Measurements from ENCODE around the gene LRP11.
A peak's percentile ranks its signal among the peaks of the same experiment; 100 is the strongest.
"Not testable (repeated sequence)": the region's sequence is repeated elsewhere in the genome, so short reads cannot be mapped to it uniquely, and the experiment has no call there.

Gene LRP11

GRCh38 chr6:149863698-149864577 is at the start of gene LRP11:
TSS of gene LRP11 (minus strand) at chr6:149864359. CDS start at chr6:149864020, 339 bp downstream.
- Histone ChIP-seq H3K27ac (ENCODE audit: low read depth, low read length, poor library complexity, severe bottlenecking) (no peak within 1 kb of the TSS), H3K9ac (ENCODE audit: low read length) (peak within 1 kb of the TSS; percentile 26; the same call in 1 of the 2 replicates)

GRCh38 chr6:149913540-149914240 is 49.5 kb upstream of the LRP11 start:
- TF ChIP-seq EZH2 (IDR thresholded peaks at IDR 0.05; ENCODE audit: borderline replicate concordance, low read length) (no peak), CTCF (IDR thresholded peaks at IDR 0.05; ENCODE audit: low read length) (no peak)
- Histone ChIP-seq H3K27me3 (ENCODE audit: insufficient read depth, low read length) (no peaks in the 10 kb centered on the region; the same call in 1 of the 2 replicates), H3K9me3 (ENCODE audit: low read length) (no peaks in the 10 kb centered on the region), H3F3A (ENCODE audit: insufficient read depth, low read length) (no peaks in the 10 kb centered on the region), H4K20me1 (ENCODE audit: insufficient read depth, low read length) (no peaks in the 10 kb centered on the region), H3K4me2 (ENCODE audit: low read length) (no peak overlapping the region), H3K27ac (ENCODE audit: low read depth, low read length, poor library complexity, severe bottlenecking) (no peak overlapping the region), H3K4me1 (ENCODE audit: insufficient read depth, low read length, severe bottlenecking) (no peaks in the 10 kb centered on the region), H3K9me2 (ENCODE audit: low read depth, low read length) (no peaks in the 10 kb centered on the region), H3K9ac (ENCODE audit: low read length) (no peak overlapping the region), H2AFZ (ENCODE audit: low read length) (no peak overlapping the region), H3K79me2 (ENCODE audit: insufficient read depth, low read length) (no peaks in the 10 kb centered on the region), H3K4me3 (ENCODE audit: low read depth, low read length, poor library complexity, severe bottlenecking) (no peak overlapping the region), H3K36me3 (ENCODE audit: insufficient read depth, low read length) (no peaks in the 10 kb centered on the region)

More at GRCh38 chr6:149863698-149864577, at the start of gene LRP11:
- Histone ChIP-seq H3K79me2 (ENCODE audit: insufficient read depth, low read length) (no peaks in the 10 kb centered on the region), H2AFZ (ENCODE audit: low read length) (no peak within 1 kb of the TSS), H3K4me3 (ENCODE audit: low read depth, low read length, poor library complexity, severe bottlenecking) (peak within 1 kb of the TSS; percentile 64), H3F3A (ENCODE audit: insufficient read depth, low read length) (no peaks in the 10 kb centered on the region), H3K27me3 (ENCODE audit: insufficient read depth, low read length) (0 out of 2 replicates have a peak, but pooled peaks cover 5% of the 10 kb centered on the region), H4K20me1 (ENCODE audit: insufficient read depth, low read length) (no peaks in the 10 kb centered on the region), H3K36me3 (ENCODE audit: insufficient read depth, low read length) (no peaks in the 10 kb centered on the region), H3K4me2 (ENCODE audit: low read length) (peak within 1 kb of the TSS; percentile 74), H3K9me2 (ENCODE audit: low read depth, low read length) (no peaks in the 10 kb centered on the region), H3K4me1 (ENCODE audit: insufficient read depth, low read length, severe bottlenecking) (peaks cover 11% of the 10 kb centered on the region), H3K9me3 (ENCODE audit: low read length) (no peaks in the 10 kb centered on the region)
- TF ChIP-seq CTCF (IDR thresholded peaks at IDR 0.05; ENCODE audit: low read length): no peak
- TF ChIP-seq EZH2 (IDR thresholded peaks at IDR 0.05; ENCODE audit: borderline replicate concordance, low read length): no peak

GRCh38 chr6:149913085-149913484 is 48.9 kb upstream of the LRP11 start:
- no peak overlapping the region for H3K4me3 ChIP-seq (ENCODE audit: low read depth, low read length, poor library complexity, severe bottlenecking)
- H3F3A ChIP-seq (ENCODE audit: insufficient read depth, low read length): no peaks in the 10 kb centered on the region
- no peaks in the 10 kb centered on the region for H4K20me1 ChIP-seq (ENCODE audit: insufficient read depth, low read length)
- H3K4me1 ChIP-seq (ENCODE audit: insufficient read depth, low read length, severe bottlenecking): no peaks in the 10 kb centered on the region
- no peak overlapping the region for H2AFZ ChIP-seq (ENCODE audit: low read length)
- no peak overlapping the region for H3K4me2 ChIP-seq (ENCODE audit: low read length)
- H3K9me2 ChIP-seq (ENCODE audit: low read depth, low read length): no peaks in the 10 kb centered on the region
- H3K79me2 ChIP-seq (ENCODE audit: insufficient read depth, low read length): no peaks in the 10 kb centered on the region
- no peaks in the 10 kb centered on the region for H3K9me3 ChIP-seq (ENCODE audit: low read length)
- H3K36me3 ChIP-seq (ENCODE audit: insufficient read depth, low read length): no peaks in the 10 kb centered on the region
- no peak for TF ChIP-seq CTCF (IDR thresholded peaks at IDR 0.05; ENCODE audit: low read length)
- TF ChIP-seq EZH2 (IDR thresholded peaks at IDR 0.05; ENCODE audit: borderline replicate concordance, low read length): no peak
- H3K27me3 ChIP-seq (ENCODE audit: insufficient read depth, low read length): no peaks in the 10 kb centered on the region; the same call in 1 of the 2 replicates
- H3K27ac ChIP-seq (ENCODE audit: low read depth, low read length, poor library complexity, severe bottlenecking): no peak overlapping the region
- no peak overlapping the region for H3K9ac ChIP-seq (ENCODE audit: low read length)

- not testable (repeated sequence) for H3K4me2 ChIP-seq (ENCODE audit: low read length); H3K4me1 ChIP-seq (ENCODE audit: insufficient read depth, low read length, severe bottlenecking); H3K79me2 ChIP-seq (ENCODE audit: insufficient read depth, low read length); H2AFZ ChIP-seq (ENCODE audit: low read length); H4K20me1 ChIP-seq (ENCODE audit: insufficient read depth, low read length); H3K9me2 ChIP-seq (ENCODE audit: low read depth, low read length); H3K27me3 ChIP-seq (ENCODE audit: insufficient read depth, low read length); H3K9me3 ChIP-seq (ENCODE audit: low read length); H3K4me3 ChIP-seq (ENCODE audit: low read depth, low read length, poor library complexity, severe bottlenecking); H3K27ac ChIP-seq (ENCODE audit: low read depth, low read length, poor library complexity, severe bottlenecking); H3K36me3 ChIP-seq (ENCODE audit: insufficient read depth, low read length); H3F3A ChIP-seq (ENCODE audit: insufficient read depth, low read length); H3K9ac ChIP-seq (ENCODE audit: low read length)
Observed at GRCh38 chr6:149912680-149913079, 48.5 kb upstream of the LRP11 start.

Data from OCI-LY1 (cell line).